ENCODE measurements around the gene DEF6.

DNA sequence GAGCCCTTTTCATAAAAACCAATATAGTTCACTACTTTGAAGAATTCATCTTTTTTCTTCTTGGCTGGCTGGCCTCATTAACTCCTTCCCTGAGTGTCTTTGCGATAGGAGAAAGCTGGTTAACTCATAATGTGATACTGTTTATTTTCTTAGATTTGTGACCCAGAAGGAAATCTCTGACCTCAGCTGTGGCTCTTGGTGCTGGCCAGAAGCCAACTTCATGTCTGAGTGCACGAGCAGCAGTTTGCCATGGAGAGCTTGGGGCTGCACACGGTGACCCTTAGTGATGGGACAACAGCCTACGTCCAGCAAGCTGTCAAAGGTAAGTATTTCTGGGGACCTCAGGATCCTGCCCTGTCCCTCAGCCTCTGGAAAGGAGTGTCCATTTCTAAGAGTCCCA is 16.7 kb upstream of the DEF6 start:
- no peak for TF ChIP-seq POLR2AphosphoS5 (IDR thresholded peaks at IDR 0.05)
- no peak for TF ChIP-seq POLR2A (IDR thresholded peaks at IDR 0.05)
